Esophagus (tissue), 2 donors: ENCODE results near the gene KRTAP4-3. TPM values are rescaled to one million over a fixed set of nuclear protein-coding genes. Genes with fewer than 3 reads are reported as not detected.
"Not testable (repeated sequence)": the region's sequence is repeated elsewhere in the genome, so short reads cannot be mapped to it uniquely, and the experiment has no call there.

Source experiments
- H3K27ac ChIP-seq, 2 donors: one replicate each; pipeline ENCODE4 v1.5.1; 2013; ENCODE audit warnings: low read depth in 2 of 2, mild to moderate bottlenecking in 2 of 2, inconsistent platforms in 1 of 2, low read length in 1 of 2, moderate library complexity in 1 of 2
- H3K27me3 ChIP-seq, 2 donors: one replicate each; pipeline ENCODE4 v1.6.1; 2013; ENCODE audit warnings: low read length in 2 of 2, control low read depth in 1 of 2, mild to moderate bottlenecking in 1 of 2; ENCODE audit not compliant: insufficient read depth in 2 of 2, control insufficient read depth in 1 of 2
- H3K36me3 ChIP-seq, 2 donors: one replicate each; pipeline ENCODE4 v1.6.1; 2013; ENCODE audit warnings: low read length in 1 of 2; ENCODE audit not compliant: control insufficient read depth in 2 of 2, insufficient read depth in 2 of 2
- H3K4me1 ChIP-seq, 2 donors: one replicate each; pipeline ENCODE4 v1.6.1; 2013; ENCODE audit warnings: low read length in 1 of 2; ENCODE audit not compliant: control insufficient read depth in 2 of 2, insufficient read depth in 2 of 2
- H3K4me3 ChIP-seq, 2 donors: one replicate each; pipeline ENCODE4 v1.5.1; 2013; ENCODE audit warnings: low read length in 2 of 2, mild to moderate bottlenecking in 2 of 2, low read depth in 1 of 2, moderate library complexity in 1 of 2
- H3K9me3 ChIP-seq, 2 donors: one replicate each; pipeline ENCODE4 v1.6.1; 2013; ENCODE audit warnings: mild to moderate bottlenecking in 2 of 2, low read depth in 1 of 2, low read length in 1 of 2, moderate library complexity in 1 of 2; ENCODE audit not compliant: control insufficient read depth in 2 of 2, insufficient read depth in 1 of 2
- WGBS, 2 donors: extraction: QIAGEN DNeasy Blood & Tissue Kit; methylation state at CpG; one replicate each; pipeline ENCODE4 v1.1.7; 2013; 5-methylcytosine and 5-hydroxymethylcytosine counted together
- polyA plus RNA-seq, 2 donors: library from polyadenylated mRNA; stranded (reverse); fragments of 200-250 nt; gene quantifications; one replicate each; pipeline ENCODE4 v1.2.3, GENCODE V29; 2013
- donor health status: healthy with polysubstance abuse.
- donor health status: Bipolar disorder and iron deficiency.

The KRTAP4-3 gene
- polyA plus RNA-seq, 2 donors, result not detected

- Histone ChIP-seq H3K27me3 (no peaks in the 10 kb centered on the region), H3K36me3 (no peaks in the 10 kb centered on the region), H3K4me1 (no peaks in the 10 kb centered on the region), H3K27ac (no peak within 1 kb of the TSS), H3K4me3 (no peak within 1 kb of the TSS), H3K9me3 (no peaks in the 10 kb centered on the region)
- WGBS, 2 donors, result 94 to 98% methylated on average over 1 of the region's 1 CpG
Measured at GRCh38 chr17:41160648-41161047, 7.4 kb downstream of the KRTAP4-3 start, which contains the start of gene KRTAP4-4. Gene KRTAP4-4, minus strand, starts transcription at chr17:41160748. Its CDS starts 57 bp downstream, at chr17:41160691.

DNA sequence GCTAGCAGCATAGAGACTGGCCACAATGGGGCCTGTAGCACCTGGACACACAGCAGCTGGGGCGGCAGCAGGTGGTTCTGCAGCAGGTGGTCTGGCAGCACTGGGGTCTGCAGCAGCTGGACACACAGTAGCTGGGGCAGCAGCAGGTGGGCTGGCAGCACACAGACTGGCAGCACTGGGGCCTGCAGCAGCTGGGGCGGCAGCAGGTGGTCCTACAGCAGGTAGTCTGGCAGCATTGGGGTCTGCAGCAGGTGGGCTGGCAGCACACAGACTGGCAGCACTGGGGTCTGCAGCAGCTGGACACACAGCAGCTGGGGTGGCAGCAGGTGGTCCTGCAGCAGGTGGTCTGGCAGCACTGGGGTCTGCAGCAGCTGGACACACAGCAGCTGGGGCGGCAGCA, 7.8 kb downstream of the KRTAP4-3 start:
- not testable (repeated sequence) for H3K36me3 ChIP-seq, H3K27ac ChIP-seq, H3K9me3 ChIP-seq, H3K27me3 ChIP-seq, H3K4me3 ChIP-seq, H3K4me1 ChIP-seq
- 84 to 95% methylated on average over 3 of the region's 3 CpGs for WGBS, 2 donors

- WGBS, 2 donors, result 42 to 47% methylated on average over 2 of the region's 2 CpGs
- H3K27ac ChIP-seq, result no peak overlapping the region
- H3K9me3 ChIP-seq, result no peaks in the 10 kb centered on the region
- H3K4me1 ChIP-seq, result no peaks in the 10 kb centered on the region
- H3K4me3 ChIP-seq, result no peak overlapping the region
- H3K27me3 ChIP-seq, result peaks cover 0 to 3% of the 10 kb centered on the region in 2 donors
- no peaks in the 10 kb centered on the region for H3K36me3 ChIP-seq
Measured at GRCh38 chr17:41153856-41154255, 14.2 kb downstream of the KRTAP4-3 start.

- 78 to 85% methylated on average over 2 of the region's 2 CpGs for WGBS, 2 donors
- Histone ChIP-seq H3K4me3 (no peak overlapping the region), H3K4me1 (no peaks in the 10 kb centered on the region), H3K9me3 (no peaks in the 10 kb centered on the region), H3K27me3 (peaks cover 0 to 3% of the 10 kb centered on the region in 2 donors), H3K36me3 (no peaks in the 10 kb centered on the region), H3K27ac (no peak overlapping the region)
Measured at GRCh38 chr17:41151525-41151924, 16.5 kb downstream of the KRTAP4-3 start.

GRCh38 chr17:41150026-41150425, 18.0 kb downstream of the KRTAP4-3 start:
- Histone ChIP-seq H3K9me3 (no peaks in the 10 kb centered on the region), H3K4me1 (no peaks in the 10 kb centered on the region), H3K36me3 (no peaks in the 10 kb centered on the region), H3K27ac (no peak overlapping the region), H3K4me3 (no peak overlapping the region), H3K27me3 (peaks cover 0 to 3% of the 10 kb centered on the region in 2 donors)
- WGBS, 2 donors, result 82 to 88% methylated on average over 4 of the region's 4 CpGs

GRCh38 chr17:41149652-41149985, 18.4 kb downstream of the KRTAP4-3 start, which contains the start of gene KRTAP4-5:
Gene KRTAP4-5, minus strand, starts transcription at chr17:41149825. Its CDS starts 58 bp downstream, at chr17:41149767.
- H3K9me3 ChIP-seq, result no peaks in the 10 kb centered on the region
- H3K4me1 ChIP-seq, result no peaks in the 10 kb centered on the region
- WGBS, 2 donors, result 52 to 64% methylated on average over 2 of the region's 2 CpGs
- H3K36me3 ChIP-seq, result no peaks in the 10 kb centered on the region
- peaks cover 0 to 3% of the 10 kb centered on the region in 2 donors for H3K27me3 ChIP-seq
- no peak within 1 kb of the TSS for H3K4me3 ChIP-seq
- H3K27ac ChIP-seq, result no peak within 1 kb of the TSS

GRCh38 chr17:41148971-41149651, 18.9 kb downstream of the KRTAP4-3 start:
- H3K27ac ChIP-seq, H3K36me3 ChIP-seq, H3K4me1 ChIP-seq, H3K27me3 ChIP-seq, H3K4me3 ChIP-seq, H3K9me3 ChIP-seq: not testable (repeated sequence)
- 77 to 87% methylated on average over 10 of the region's 10 CpGs for WGBS, 2 donors

DNA sequence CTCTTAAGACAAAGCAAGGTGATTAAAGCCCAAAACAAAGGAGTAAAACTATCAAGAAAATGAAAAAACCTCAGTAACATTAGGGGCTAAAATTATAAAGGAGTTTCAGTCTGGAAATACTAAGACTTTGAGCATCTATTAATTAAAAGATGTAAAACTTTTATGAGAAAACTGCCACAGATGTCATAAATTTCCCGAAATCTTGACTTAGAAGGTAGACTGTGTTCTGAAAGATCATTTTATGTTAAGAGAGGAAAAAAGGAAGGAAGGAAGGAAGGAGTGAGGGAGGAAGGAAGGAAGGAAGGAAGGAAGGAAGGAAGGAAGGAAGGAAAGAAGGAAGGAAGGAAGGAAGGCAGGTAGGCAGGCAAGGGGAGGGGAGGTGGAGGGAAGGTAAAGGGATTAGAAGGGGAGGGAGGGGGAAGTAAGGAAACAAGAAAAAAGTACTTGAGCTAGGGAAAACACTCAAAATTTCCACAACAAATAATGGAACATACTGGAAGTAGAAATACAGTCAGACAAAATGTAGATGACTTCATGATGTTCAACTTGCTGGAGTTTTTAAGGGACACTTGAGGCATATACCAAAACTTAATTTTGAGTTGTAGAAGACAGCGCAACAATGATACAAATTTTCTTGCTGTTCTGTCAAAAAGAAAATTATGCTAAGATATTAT, 20.4 kb downstream of the KRTAP4-3 start:
- Histone ChIP-seq H3K27me3 (no peaks in the 10 kb centered on the region), H3K4me3 (no peak overlapping the region), H3K36me3 (no peaks in the 10 kb centered on the region), H3K4me1 (no peaks in the 10 kb centered on the region), H3K27ac (no peak overlapping the region), H3K9me3 (peaks cover 0 to 2% of the 10 kb centered on the region in 2 donors)
- WGBS, 2 donors, result 91 to 97% methylated on average over 2 of the region's 2 CpGs

DNA sequence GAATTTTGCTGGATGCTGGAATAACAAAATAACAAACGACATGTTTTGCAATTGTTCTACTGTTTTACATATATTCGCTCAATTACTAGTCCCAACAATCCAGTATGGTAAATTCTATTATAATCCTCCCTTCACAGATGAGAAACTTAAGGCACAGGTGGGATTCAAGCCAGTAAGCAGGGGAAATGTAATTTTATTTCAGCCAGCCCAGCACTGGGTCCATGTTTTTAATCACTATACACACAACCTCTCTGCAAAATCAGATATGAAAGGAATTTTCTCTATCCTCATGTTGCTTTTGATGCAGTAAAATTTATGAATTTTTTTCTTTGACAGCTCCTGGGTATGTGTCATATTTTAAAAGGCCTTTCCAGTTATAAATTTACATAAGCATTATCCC, 22.8 kb downstream of the KRTAP4-3 start:
- no peak overlapping the region for H3K27ac ChIP-seq
- 91 to 92% methylated on average over 2 of the region's 2 CpGs for WGBS, 2 donors
- H3K9me3 ChIP-seq, result peaks cover under 1 to 2% of the 10 kb centered on the region in 2 donors
- H3K4me3 ChIP-seq, result no peak overlapping the region
- no peaks in the 10 kb centered on the region for H3K27me3 ChIP-seq
- no peaks in the 10 kb centered on the region for H3K4me1 ChIP-seq
- no peaks in the 10 kb centered on the region for H3K36me3 ChIP-seq

- H3K27me3 ChIP-seq, result no peaks in the 10 kb centered on the region
- no peak overlapping the region for H3K27ac ChIP-seq
- 77 to 86% methylated on average over 1 of the region's 1 CpG for WGBS, 2 donors
- peaks cover 5 to 6% of the 10 kb centered on the region in 2 donors for H3K9me3 ChIP-seq
- H3K4me3 ChIP-seq, result no peak overlapping the region
- no peaks in the 10 kb centered on the region for H3K36me3 ChIP-seq
- no peaks in the 10 kb centered on the region for H3K4me1 ChIP-seq
Measured at GRCh38 chr17:41144846-41145245, 23.2 kb downstream of the KRTAP4-3 start.
